HEK293 (cell line): ENCODE measurements around the gene SRBD1.

Source experiments
- CTCF ChIA-PET: fragments of 350-600 bp; formaldehyde crosslinking; extraction: SDS; loops from one replicate; lab custom pipeline; 2021; ENCODE audit warnings: antibody characterized with exemption; lab: Yijun Ruan, JAX
- POLR2A ChIA-PET: fragments of 300-600 bp; formaldehyde crosslinking; extraction: SDS; loops from one replicate; lab custom pipeline; 2020; ENCODE audit warnings: antibody characterized with exemption, inconsistent platforms; lab: Yijun Ruan, JAX
- H3K27ac ChIP-seq: fragments of 200-500 bp; sonication (Bioruptor generic); 2 replicates; pipeline ENCODE4 v1.5.1; 2014; ENCODE audit warnings: low read depth, low read length, control low read depth, inconsistent platforms; ENCODE audit errors: extremely low read depth
- H3K36me3 ChIP-seq, 2 experiments: fragments of 200-500 bp in 1 of 2; sonication (Bioruptor generic) in 1 of 2; 1 replicate in 1 of 2; 2 replicates in 1 of 2; pipeline ENCODE4 v1.5.1; 2014 to 2017; ENCODE audit warnings: inconsistent platforms in 2 of 2, low read length in 2 of 2; ENCODE audit not compliant: control insufficient read depth in 2 of 2, insufficient read depth in 1 of 2
- H3K4me1 ChIP-seq: fragments of 200-500 bp; sonication (Bioruptor generic); 2 replicates; pipeline ENCODE4 v1.5.1; 2014; ENCODE audit warnings: mild to moderate bottlenecking, low read length, inconsistent platforms; ENCODE audit not compliant: control insufficient read depth, insufficient read depth
- H3K4me3 ChIP-seq: 2 replicates; pipeline ENCODE4 v1.5.1; 2011; ENCODE audit warnings: low read depth, mild to moderate bottlenecking, control low read depth, low read length, moderate library complexity
- H3K9me3 ChIP-seq: fragments of 200-500 bp; sonication (Bioruptor generic); 2 replicates; pipeline ENCODE4 v1.5.1; 2014; ENCODE audit warnings: low read depth, low read length, inconsistent platforms; ENCODE audit not compliant: control insufficient read depth, insufficient read depth
- FEZF1 ChIP-seq: fragments of 450-650 bp; formaldehyde crosslinking; IDR thresholded peaks from 2 replicates; pipeline ENCODE4 v1.5.1; 2016; ENCODE audit warnings: missing biosample characterization, missing genetic modification characterization
- GFI1B ChIP-seq: fragments of 450-650 bp; formaldehyde crosslinking; IDR thresholded peaks from 2 replicates; pipeline ENCODE4 v1.5.1; 2016; ENCODE audit warnings: missing biosample characterization, missing genetic modification characterization
- HOXA7 ChIP-seq: sonication (generic); formaldehyde crosslinking; IDR thresholded peaks from 2 replicates; pipeline ENCODE4 v1.8.1; 2022; ENCODE audit warnings: missing genetic modification reagents, borderline replicate concordance
- KLF1 ChIP-seq: fragments of 450-650 bp; formaldehyde crosslinking; IDR thresholded peaks from 2 replicates; pipeline ENCODE4 v1.5.1; 2016; ENCODE audit warnings: missing biosample characterization, missing genetic modification characterization
- KLF8 ChIP-seq: fragments of 450-650 bp; formaldehyde crosslinking; IDR thresholded peaks from 2 replicates; pipeline ENCODE4 v1.5.1; 2016; ENCODE audit warnings: missing biosample characterization, missing genetic modification characterization
- MYNN ChIP-seq: fragments of 450-650 bp; formaldehyde crosslinking; IDR thresholded peaks from 2 replicates; pipeline ENCODE4 v1.5.1; 2016; ENCODE audit warnings: missing biosample characterization, missing genetic modification characterization, borderline replicate concordance
- ZFP41 ChIP-seq: fragments of 450-650 bp; formaldehyde crosslinking; IDR thresholded peaks from 2 replicates; pipeline ENCODE4 v1.5.1; 2016; ENCODE audit warnings: missing biosample characterization, missing genetic modification characterization, borderline replicate concordance
- ZIC2 ChIP-seq: fragments of 450-650 bp; formaldehyde crosslinking; IDR thresholded peaks from 2 replicates; pipeline ENCODE4 v1.5.1; 2016; ENCODE audit warnings: missing biosample characterization, missing genetic modification characterization
- ZNF214 ChIP-seq: fragments of 450-650 bp; formaldehyde crosslinking; IDR thresholded peaks from 2 replicates; pipeline ENCODE4 v1.5.1; 2017; ENCODE audit warnings: missing biosample characterization, mild to moderate bottlenecking, missing genetic modification characterization, borderline replicate concordance
- ZNF248 ChIP-seq: fragments of 450-650 bp; formaldehyde crosslinking; IDR thresholded peaks from 2 replicates; pipeline ENCODE4 v1.5.1; 2017; ENCODE audit warnings: missing biosample characterization, missing genetic modification characterization
- ZNF274 ChIP-seq, 2 experiments: fragments of 200-500 bp in 1 of 2; fragments of 450-650 bp in 1 of 2; sonication (Bioruptor generic) in 1 of 2; formaldehyde crosslinking in 1 of 2; IDR thresholded peaks; 2 replicates each; pipeline versions ENCODE4 v1.5.1 to v1.6.1; 2014 to 2016; ENCODE audit warnings: borderline replicate concordance in 1 of 2, inconsistent platforms in 1 of 2, low read length in 1 of 2, missing biosample characterization in 1 of 2, missing genetic modification characterization in 1 of 2
- ZNF350 ChIP-seq: fragments of 450-650 bp; formaldehyde crosslinking; IDR thresholded peaks from 2 replicates; pipeline ENCODE4 v1.5.0; 2017; ENCODE audit warnings: missing biosample characterization, mild to moderate bottlenecking, missing genetic modification characterization
- ZNF521 ChIP-seq: fragments of 450-650 bp; formaldehyde crosslinking; IDR thresholded peaks from 2 replicates; pipeline ENCODE4 v1.5.1; 2017; ENCODE audit warnings: missing biosample characterization, mild to moderate bottlenecking, missing genetic modification characterization
- ZNF558 ChIP-seq: fragments of 450-650 bp; formaldehyde crosslinking; IDR thresholded peaks from 2 replicates; pipeline ENCODE4 v1.5.1; 2016; ENCODE audit warnings: missing biosample characterization, missing genetic modification characterization
- ZNF76 ChIP-seq: fragments of 450-650 bp; formaldehyde crosslinking; IDR thresholded peaks from 2 replicates; pipeline ENCODE4; 2016; ENCODE audit warnings: low read depth, missing biosample characterization, missing genetic modification characterization, borderline replicate concordance
- ZNF768 ChIP-seq: fragments of 450-650 bp; formaldehyde crosslinking; IDR thresholded peaks from 2 replicates; pipeline ENCODE4 v1.5.1; 2018; ENCODE audit warnings: missing biosample characterization, mild to moderate bottlenecking, missing genetic modification characterization
- TF ChIP-seq, protein P1 (sequence below): fragments of 450-650 bp; formaldehyde crosslinking; IDR thresholded peaks from 2 replicates; pipeline ENCODE4 v1.5.1; 2016; ENCODE audit warnings: missing biosample characterization, missing genetic modification characterization
- TF ChIP-seq, protein P2 (sequence below): fragments of 450-650 bp; formaldehyde crosslinking; IDR thresholded peaks from 2 replicates; pipeline ENCODE4 v1.5.1; 2016; ENCODE audit warnings: missing biosample characterization, missing genetic modification characterization
- TF ChIP-seq, protein P3 (sequence below): fragments of 450-650 bp; formaldehyde crosslinking; IDR thresholded peaks from 2 replicates; pipeline ENCODE4 v1.5.1; 2017; ENCODE audit warnings: missing biosample characterization, missing genetic modification characterization

SRBD1 gene

DNA sequence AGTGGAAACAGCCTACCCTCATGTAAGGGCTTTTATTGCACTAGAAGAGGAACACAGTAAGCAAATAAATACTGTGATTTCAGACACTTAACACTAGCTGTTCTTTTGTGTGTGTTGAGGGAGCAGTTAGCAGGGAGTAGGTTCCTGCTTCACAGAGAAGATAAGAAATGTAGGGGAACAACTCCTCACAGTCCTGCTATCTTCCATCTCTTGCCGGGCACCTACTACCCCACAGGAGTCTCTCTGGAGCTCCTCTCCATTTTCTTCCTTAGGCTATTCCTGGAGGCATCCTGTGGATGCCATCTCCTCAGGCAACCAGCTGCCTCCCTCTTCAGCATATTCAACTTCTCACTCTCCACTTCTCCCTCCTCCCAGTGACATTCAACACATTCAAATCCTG lies 145.0 kb downstream of the SRBD1 start:
- no peak overlapping the region for H3K4me3 ChIP-seq
- no peaks in the 10 kb centered on the region for H3K9me3 ChIP-seq
- no peak overlapping the region for H3K27ac ChIP-seq
- CTCF ChIA-PET = no interaction called here
- H3K36me3 ChIP-seq = no peaks in the 10 kb centered on the region
- POLR2A ChIA-PET = no interaction called here
- H3K4me1 ChIP-seq = peaks cover 22% of the 10 kb centered on the region
- no peak for TF ChIP-seq KLF1
- peak; percentile 88 for TF ChIP-seq FEZF1 (tag by site-specific recombination)
- peak; percentile 42; the same call in 1 of the 2 replicates for TF ChIP-seq GFI1B (tag by site-specific recombination)
- peak; percentile 21; the same call in 1 of the 2 replicates for TF ChIP-seq ZIC2 (tag by site-specific recombination)

DNA sequence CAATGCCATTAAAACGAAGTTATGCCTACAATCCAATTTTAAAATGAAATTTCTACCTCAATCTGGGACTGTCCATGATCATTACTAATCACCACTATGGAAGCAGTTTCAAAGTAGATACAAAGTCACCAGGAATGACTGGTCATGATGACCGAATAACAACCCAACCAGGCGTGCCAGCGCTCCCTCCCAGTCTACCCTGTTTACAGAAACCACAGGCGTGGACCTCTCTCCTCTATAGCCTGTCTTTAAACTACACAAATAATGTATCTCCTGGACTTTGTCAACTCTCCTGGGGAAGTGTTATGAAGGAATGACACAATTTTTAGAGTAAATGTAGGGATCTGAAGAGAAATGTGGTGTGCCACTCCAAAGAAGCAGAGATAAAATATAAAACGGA lies 150.2 kb downstream of the SRBD1 start:
- no peaks in the 10 kb centered on the region for H3K9me3 ChIP-seq
- H3K4me3 ChIP-seq = no peak overlapping the region
- CTCF ChIA-PET = interaction anchor here (0.6 kb wide), 1 partner anchor 479 kb away, joined by 3 read pairs; no protein-coding TSS in a partner anchor
- TF ChIP-seq ZNF274 (IDR thresholded peaks at IDR 0.05; ENCODE audit: low read length) (no peak), ZNF274 (tag by site-specific recombination; IDR thresholded peaks at IDR 0.05; ENCODE audit: borderline replicate concordance) (no peak), ZNF558 (tag by site-specific recombination) (no peak), ZNF214 (tag by site-specific recombination) (no peak), ZNF521 (tag by site-specific recombination) (no peak), KLF8 (no peak), HOXA7 (CRISPR knock-in tag) (no peak), ZNF76 (tag by site-specific recombination) (no peak), MYNN (tag by site-specific recombination) (no peak), ZNF248 (tag by site-specific recombination) (no peak), ZNF768 (no peak), ZFP41 (tag by site-specific recombination) (no peak), ZNF350 (tag by site-specific recombination) (no peak)
- TF ChIP-seq, protein P1, sequence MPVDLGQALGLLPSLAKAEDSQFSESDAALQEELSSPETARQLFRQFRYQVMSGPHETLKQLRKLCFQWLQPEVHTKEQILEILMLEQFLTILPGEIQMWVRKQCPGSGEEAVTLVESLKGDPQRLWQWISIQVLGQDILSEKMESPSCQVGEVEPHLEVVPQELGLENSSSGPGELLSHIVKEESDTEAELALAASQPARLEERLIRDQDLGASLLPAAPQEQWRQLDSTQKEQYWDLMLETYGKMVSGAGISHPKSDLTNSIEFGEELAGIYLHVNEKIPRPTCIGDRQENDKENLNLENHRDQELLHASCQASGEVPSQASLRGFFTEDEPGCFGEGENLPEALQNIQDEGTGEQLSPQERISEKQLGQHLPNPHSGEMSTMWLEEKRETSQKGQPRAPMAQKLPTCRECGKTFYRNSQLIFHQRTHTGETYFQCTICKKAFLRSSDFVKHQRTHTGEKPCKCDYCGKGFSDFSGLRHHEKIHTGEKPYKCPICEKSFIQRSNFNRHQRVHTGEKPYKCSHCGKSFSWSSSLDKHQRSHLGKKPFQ = no peak
- TF ChIP-seq, protein P2, sequence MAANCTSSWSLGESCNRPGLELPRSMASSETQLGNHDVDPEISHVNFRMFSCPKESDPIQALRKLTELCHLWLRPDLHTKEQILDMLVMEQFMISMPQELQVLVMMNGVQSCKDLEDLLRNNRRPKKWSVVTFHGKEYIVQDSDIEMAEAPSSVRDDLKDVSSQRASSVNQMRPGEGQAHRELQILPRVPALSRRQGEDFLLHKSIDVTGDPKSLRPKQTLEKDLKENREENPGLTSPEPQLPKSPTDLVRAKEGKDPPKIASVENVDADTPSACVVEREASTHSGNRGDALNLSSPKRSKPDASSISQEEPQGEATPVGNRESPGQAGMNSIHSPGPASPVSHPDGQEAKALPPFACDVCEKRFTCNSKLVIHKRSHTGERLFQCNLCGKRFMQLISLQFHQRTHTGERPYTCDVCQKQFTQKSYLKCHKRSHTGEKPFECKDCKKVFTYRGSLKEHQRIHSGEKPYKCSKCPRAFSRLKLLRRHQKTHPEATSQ (tag by site-specific recombination) = no peak
- TF ChIP-seq, protein P3, sequence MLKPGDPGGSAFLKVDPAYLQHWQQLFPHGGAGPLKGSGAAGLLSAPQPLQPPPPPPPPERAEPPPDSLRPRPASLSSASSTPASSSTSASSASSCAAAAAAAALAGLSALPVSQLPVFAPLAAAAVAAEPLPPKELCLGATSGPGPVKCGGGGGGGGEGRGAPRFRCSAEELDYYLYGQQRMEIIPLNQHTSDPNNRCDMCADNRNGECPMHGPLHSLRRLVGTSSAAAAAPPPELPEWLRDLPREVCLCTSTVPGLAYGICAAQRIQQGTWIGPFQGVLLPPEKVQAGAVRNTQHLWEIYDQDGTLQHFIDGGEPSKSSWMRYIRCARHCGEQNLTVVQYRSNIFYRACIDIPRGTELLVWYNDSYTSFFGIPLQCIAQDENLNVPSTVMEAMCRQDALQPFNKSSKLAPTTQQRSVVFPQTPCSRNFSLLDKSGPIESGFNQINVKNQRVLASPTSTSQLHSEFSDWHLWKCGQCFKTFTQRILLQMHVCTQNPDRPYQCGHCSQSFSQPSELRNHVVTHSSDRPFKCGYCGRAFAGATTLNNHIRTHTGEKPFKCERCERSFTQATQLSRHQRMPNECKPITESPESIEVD = no peak
- no peak overlapping the region for H3K27ac ChIP-seq
- H3K36me3 ChIP-seq = no peaks in the 10 kb centered on the region
- POLR2A ChIA-PET = no interaction called here
- no peaks in the 10 kb centered on the region for H3K4me1 ChIP-seq
